Activated CD8-positive, alpha-beta memory T cell treated with anti-CD3 and anti-CD28 coated beads for 1 hour (primary cell): ENCODE measurements around the gene SMOC2.

Experiments
- DNase-seq, 2 donors: peaks; one replicate each; pipeline ENCODE4 v3.0.0-alpha.2; 2020; ENCODE audit warnings: low read depth in 1 of 2; ENCODE audit errors: extremely low read depth in 1 of 2

The SMOC2 gene

GRCh38 chr6:168618546-168619315, 177.7 kb downstream of the SMOC2 start:
- no peak for DNase-seq

GRCh38 chr6:168619560-168620314, 178.8 kb downstream of the SMOC2 start:
- DNase-seq = no peak

DNA sequence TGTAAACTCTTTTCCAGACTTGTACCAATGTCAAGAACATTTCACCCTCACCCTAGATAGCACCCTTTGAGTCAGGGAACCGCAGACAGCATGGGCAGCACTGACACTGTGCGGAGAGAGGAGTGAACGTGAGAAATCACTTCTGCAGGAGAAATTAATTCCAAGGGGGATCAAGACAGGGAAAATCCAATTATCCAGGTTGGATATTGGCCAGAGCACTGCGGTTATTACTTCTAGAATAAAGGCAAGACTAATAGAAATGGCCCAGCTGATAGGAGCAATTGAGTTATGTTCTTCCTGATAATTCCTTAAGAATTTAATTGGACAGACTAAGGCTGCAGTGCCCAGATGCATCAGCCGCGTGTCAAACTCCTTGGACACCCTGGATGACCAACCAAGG, 179.6 kb downstream of the SMOC2 start:
- no peak for DNase-seq

DNA sequence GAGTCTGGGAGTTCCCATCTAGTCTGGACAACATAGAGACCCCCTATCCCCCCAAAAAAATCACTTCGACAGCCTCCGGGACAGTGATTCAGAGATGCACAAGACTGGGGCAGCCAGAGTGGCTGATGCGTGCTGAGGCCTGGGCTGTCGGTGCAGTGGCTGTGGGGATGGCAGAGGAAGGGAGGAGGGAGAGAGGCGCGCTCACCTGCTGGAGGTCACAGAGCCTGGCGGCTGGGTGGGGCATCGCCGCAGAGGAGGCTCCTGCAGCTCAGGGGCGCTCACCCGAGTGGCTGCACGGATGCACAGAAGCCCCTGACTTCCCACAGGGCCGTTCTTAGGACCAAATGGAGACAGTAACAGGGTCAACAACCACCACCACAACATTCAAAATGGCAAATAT, 182.8 kb downstream of the SMOC2 start:
- no peak for DNase-seq

DNA sequence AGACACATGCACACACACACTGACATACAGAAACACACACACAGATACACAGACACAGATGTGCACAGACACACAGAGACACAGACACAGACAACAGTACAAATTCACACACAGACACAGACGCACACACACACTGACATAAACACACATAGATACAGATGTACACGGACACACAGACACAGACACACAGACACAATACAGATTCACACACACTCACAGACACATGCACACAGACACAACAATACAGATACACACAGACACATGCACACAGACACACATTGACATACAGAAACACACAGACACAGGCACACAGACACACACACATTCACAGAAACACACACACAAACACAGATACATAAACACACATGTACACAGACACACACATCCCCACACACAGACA, 183.6 kb downstream of the SMOC2 start:
- no peak for DNase-seq

- no peak for DNase-seq
Observed at GRCh38 chr6:168624948-168625347, 184.0 kb downstream of the SMOC2 start.

GRCh38 chr6:168625602-168626001, 184.6 kb downstream of the SMOC2 start:
- DNase-seq = no peak

GRCh38 chr6:168626046-168626602, 185.1 kb downstream of the SMOC2 start:
- DNase-seq = no peak

- DNase-seq = no peak
Observed at GRCh38 chr6:168627506-168628175, 186.7 kb downstream of the SMOC2 start.

GRCh38 chr6:168628176-168628553, 187.2 kb downstream of the SMOC2 start:
- DNase-seq = no peak

DNA sequence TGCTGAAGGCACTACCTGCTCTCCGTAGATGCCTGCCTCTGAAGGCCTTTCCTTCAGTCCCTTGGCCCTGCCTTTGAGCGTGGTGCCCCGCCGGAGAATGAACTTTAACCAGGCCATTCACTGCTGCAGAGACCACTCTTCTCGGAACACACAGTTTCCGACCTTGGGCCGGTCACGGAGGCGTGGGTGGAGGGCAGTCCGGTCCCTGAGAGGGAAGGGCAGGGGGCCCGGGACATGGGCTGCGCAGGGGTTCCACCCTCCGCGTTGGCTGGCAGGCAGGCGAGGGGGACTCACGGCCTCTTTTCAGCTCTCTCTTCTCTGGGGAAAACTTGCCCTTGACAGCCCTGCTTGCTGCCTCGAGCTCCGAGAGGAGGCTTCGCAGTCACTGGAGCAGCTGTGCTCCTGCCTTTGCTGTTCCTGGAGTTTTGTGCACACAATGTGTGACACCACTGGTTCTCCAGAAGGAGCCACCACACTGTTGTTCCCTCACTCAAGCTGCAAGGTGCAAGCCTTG, 187.8 kb downstream of the SMOC2 start:
- no peak for DNase-seq

DNA sequence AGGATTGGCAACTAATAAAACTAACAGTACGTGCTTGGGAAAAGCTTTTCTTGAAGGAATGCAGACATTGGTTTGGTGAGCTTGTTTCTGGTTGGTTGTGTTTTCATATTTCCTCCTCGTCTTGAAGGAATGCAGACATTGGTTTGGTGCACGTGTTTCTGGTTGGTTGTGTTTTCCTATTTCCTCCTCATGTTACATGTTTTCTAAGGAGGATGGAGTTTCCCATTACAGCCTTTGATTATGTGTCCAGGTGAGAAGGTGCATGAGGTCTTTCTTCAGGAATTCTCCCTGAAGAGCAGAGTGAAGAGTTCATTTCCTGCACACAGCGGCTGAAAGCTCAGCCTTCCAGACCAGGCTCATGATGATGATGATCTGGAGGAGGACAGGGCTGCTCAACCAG, 190.6 kb downstream of the SMOC2 start:
- no peak for DNase-seq

DNA sequence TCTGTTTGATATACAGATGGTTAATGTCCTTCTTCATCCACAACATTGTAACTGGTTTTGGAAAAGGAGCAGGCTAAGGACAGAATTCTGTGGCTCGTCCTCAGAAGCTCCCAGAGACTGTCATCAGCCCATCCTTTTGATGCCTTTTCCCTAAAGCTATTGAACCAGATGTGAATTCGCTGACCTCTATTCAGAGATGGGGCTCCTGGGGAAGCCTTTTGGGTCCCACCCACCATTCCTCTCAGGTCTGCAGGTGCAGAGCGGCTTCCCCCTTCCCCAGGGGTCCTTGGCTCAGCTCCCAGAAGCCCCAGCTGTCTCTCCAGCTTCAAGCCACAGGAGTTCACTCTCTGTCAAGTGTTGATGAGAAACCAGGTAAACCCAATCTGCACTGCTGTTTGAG, 191.7 kb downstream of the SMOC2 start:
- DNase-seq = no peak

DNA sequence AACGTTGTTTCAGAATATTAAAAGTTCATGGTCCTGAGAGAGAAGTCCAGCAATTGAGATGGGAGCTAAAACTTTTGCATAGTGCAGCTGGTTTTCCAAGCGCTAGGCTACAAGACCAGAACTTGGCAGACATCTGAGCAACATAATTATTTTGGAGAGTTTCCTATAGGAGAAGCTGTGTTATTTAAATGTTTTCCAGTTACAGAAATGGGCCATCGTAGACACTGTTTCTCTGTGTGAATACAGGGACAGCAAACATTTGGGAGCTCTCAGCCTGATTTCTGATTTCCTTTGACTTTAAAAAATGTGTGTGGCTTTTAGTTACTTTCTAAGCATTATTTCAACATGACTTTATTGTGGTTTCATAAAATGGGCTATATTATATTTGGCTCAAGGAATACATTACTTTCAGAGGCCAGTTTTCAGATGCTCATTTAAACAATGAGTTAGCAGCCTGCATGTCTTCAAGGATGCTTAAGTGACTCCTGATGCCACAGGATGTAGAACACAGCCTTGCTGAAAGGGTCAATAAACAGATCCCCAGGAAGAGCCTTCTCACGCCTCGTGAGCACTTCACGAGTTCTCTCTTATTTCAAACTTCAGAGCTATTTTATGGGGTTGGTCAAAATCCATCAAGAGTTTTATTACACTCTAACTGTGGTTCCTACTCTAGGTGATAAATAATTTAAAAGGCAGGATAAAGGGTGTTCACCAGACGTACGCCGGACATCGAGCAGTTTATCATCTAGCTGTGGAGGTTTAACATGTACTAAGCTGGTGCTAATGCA, 193.8 kb downstream of the SMOC2 start:
- DNase-seq = no peak

DNA sequence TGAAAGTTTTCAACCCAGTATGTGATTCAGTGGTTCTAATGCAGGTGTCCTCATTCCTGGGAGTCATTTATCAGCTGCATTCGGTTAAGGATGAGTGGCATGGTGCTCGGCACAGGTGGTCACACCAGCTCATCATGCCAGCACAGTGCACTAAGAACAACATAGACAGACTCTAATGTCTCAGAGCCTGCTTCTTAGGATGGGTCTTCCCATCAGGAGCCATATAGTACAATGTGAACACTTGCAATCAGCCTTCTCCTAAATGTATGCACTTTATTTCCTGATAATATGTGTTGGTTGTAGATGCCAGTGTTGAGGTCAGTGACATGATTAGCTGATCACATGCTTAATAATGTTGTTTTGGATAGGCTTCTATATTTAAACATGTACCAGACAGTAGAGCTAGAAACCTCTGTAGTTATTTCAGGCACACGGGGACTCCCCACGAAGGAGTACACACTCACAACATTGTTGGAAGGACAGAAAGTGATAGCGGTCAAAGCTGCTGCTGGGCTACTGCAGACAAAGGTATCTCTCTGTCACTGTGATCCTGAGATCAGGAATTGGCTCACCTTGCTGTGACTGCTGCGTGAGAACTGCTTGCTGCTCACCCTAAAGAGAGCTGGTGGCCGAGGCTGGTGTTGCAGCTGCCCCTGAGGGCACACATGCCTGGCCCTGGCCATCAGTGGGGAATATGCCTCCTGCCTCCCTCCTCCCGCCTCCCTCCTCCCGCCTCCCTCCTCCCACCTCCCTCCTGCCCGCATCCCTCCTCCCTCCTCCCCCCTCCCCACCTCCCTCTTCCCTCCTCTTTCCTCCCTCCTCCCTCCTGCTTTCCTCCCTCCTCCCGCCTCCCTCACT, 195.4 kb downstream of the SMOC2 start:
- DNase-seq = no peak

- DNase-seq = no peak
Observed at GRCh38 chr6:168637834-168638233, 196.8 kb downstream of the SMOC2 start.

- no peak for DNase-seq
Observed at GRCh38 chr6:168638468-168639271, 197.7 kb downstream of the SMOC2 start.

GRCh38 chr6:168640181-168640580, 199.2 kb downstream of the SMOC2 start:
- DNase-seq = no peak

GRCh38 chr6:168640768-168641167, 199.8 kb downstream of the SMOC2 start:
- DNase-seq = no peak
